ENCODE measurements around the gene TBC1D2B. TPM values are rescaled to one million over a fixed set of nuclear protein-coding genes. Genes with fewer than 3 reads are reported as not detected.
"Not testable (repeated sequence)": the region's sequence is repeated elsewhere in the genome, so short reads cannot be mapped to it uniquely, and the experiment has no call there.

Gene TBC1D2B
- total RNA-seq, 1 experiment from 2014 or later = 30.6 TPM

DNA sequence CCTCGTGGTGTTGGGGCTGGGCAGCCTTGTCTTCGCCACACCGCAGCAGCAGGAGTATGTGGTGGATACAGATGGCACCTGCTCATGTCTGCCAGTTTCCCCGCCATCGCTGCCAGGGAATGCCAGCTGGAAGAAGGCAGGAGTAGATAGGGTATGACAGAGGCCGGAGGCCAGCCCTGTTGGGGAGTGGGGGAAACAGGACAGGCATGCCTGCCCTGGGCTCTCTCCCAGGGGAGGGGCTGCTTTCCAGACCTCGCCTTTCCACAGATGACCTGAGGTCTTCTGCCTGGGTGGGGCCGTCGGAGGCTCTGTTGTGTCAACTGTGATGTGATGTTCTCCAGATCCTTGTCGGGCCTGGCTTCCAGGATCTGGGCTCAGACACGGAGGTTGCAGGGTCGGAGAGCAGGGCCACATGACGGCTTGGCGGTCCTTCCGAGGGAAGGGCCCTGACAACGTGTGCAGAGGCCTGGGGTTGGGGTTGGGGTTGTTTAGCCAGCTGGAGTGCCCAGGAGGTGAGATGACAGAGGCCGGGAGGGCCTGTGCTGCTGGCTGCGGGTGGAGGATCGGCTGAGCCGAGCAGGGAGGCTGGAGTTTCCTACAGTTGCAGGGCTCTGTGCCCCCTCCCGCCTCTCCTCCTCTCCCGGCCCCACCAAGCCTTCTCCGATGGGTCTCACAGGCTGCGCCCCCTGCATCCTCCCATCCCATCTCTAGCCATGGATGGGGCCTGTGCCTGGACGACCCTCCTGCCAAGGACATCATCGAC lies 102.0 kb downstream of the TBC1D2B start:
- no peak for DNase-seq (ENCODE audit: low read depth)

DNA sequence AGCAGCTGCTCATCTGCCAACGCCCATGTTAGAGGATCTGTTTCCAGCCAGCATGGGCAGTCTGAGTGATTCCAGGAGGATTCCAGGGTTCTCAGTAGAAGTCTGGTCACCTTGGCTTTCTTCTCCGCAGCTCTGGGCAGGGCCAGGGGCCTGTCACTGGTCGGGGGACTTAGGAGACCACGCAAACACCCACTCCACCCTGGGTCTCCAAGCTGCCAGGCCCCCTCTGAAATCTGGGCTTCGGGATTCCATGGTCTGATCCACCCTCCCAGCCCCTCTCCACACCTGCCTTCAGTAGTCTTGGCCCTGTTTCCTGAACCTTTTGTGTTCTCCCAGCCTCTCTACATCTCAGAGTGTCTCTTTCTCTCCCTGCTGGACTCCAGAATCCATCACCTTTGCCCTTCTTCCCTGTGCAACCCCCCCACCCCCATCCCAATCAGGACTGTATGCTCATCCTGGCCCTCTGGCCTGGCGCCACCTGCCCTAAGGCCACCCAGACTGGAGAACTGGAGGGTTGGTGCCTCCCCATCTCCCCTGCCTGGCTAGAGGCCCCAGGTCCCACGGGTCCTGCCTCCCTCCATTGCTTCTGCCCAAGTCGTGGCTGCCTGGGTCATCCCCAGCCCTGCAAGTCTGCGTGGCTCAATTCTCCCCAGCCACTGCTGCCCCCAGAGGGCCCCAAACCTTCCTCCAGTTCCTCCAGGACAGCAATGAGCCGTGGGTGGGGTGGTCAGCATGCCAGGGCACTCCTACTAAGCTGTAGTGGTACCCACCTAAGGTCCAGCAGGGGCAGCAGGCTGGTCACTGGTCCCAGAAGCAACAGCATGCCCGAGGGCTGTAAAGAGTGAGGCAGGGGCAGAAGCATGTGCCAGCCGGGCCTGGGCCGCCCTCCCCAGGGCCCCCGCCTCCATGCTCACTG lies 102.8 kb downstream of the TBC1D2B start:
- DNase-seq (ENCODE audit: low read depth) = no peak

DNA sequence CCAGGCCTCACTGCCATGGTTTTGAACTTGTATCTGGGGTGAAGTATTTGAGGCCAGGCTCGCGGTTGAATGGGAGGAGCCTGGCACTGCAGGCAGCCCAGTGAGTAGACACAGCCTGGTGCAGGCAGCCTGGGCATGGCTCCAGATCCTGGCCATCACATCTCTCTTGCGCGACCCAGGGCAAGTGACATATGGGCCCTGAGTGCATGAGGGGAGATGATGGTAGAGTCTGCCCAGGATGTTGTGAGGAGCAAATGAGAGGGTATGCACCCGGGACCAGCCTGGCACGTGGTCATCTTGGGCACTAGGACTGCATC lies 103.5 kb downstream of the TBC1D2B start:
- DNase-seq (ENCODE audit: low read depth) = peak; percentile 72

DNA sequence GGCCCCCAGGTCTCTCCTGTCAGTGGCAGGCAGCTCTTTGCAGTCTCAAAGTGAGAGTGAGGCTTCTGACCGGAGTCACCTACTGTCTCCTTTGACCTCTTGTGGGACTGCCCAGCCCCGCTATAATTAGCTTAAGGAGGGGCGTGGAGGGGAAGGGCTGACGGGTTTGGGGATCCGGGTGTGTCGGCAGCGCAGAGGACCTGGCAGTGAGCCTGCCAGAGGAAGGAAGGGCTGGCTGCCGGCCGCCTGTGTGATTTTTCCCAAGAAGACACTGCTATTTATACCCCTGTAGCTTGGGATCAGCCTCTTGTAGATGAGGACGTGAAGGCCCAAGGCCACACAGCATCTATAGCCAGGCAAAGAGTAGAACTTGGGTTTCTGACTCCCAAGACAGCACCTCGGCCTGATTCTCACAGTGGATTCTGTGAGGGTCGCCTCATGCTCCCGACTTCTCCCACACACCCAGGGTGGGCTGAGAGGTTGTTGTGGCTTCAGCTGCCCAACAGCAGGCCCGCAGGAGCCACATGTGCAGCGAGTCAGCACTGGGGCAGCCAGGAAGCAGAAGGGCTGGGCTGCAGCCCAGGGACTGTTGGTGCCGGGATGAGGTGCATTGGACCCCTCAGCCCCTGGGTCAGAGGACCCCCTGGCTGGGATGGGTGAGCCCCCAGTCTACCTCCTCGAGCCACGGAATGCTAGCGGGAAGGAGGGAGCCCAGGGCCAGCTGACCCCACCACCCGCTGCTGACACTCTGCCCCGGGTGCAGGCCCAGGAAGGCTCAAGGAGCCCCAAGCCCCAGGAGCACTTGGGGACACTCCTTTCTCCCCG lies 104.0 kb downstream of the TBC1D2B start:
- DNase-seq (ENCODE audit: low read depth) = not testable (repeated sequence)

DNA sequence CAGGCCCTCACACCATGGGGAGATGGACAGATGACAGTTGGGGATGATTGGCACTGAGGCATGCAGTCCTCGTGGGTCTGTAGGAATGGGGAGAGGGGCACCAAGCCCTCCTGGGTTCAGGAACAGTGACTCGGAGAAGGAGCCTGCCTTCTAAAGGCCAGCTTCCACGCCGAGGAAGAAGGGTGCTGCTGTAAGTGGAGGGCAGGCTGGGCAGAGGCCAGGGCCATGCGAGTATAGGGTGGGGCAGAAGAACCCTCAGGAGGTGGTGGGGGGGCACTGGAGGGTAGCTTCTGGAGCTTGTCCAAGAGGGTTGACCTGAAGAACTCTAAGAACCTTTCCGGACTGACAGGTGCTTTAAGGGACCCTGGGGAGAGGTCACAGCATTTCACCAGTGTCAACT lies 104.8 kb downstream of the TBC1D2B start:
- DNase-seq (ENCODE audit: low read depth) = not testable (repeated sequence)

DNA sequence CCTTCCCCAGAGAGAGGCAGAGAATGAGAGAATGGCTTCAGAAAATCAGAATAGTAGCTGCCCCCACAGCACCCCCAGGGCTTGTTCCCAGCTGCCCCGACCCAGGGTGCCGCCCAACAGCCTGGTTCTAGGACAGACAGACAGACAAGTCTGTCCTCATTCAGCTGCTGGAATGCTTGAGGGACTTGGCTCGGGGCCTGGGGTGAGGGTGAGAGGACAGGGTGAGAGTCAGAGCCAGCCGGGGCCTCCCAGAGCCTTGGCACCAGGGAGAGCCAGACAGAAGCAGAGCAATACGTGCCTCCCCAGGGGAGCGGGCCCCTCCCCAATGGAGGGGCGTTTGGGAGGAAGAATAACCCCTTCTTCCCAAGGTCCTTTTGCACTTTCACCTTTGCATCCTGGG lies 105.6 kb downstream of the TBC1D2B start:
- DNase-seq (ENCODE audit: low read depth) = not testable (repeated sequence)

DNA sequence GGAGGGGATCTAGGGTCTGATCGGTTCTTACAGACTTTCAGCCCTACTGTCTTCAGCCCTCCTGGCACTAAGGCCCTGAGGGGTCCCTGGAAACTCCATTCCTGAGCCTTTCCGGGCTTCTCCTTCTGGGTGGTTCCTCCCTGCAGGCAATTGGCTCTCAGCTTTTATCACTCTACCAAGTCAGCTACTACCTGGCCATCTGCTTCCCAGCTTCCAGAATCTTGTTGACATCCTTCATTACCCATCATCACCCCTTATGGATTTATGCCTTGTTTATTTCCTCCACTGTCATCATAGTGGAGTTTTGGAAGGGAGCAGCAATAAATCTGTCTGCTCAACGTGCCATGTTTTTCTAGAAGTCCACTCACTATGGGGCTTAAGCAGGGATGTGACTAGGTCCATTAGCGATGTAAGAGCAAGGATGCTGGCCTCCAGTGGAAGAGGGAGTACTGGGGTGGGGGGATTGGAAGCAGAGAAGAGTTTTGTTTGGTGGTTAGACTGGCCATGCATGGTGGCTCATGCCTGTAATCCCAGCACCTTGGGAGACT lies 106.6 kb downstream of the TBC1D2B start:
- DNase-seq (ENCODE audit: low read depth) = not testable (repeated sequence)

DNA sequence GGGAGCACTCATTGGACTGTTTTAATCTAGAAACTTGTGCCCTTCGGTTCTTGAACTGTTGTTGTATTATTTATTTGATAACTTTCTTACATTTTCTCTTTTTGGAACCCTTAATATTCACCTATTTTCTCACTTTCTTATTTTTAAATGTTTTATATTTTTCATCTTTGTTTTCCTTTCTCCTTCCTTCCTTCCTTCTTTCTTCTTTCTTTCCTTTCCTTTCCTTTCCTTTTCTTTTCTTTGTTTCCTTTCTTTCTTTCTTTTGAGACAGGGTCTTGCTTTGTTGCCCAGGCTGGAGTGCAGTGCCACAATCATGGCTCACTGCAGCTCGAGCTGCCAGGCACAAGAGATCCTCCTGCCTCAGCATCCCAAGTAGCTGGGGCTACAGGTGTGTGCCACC lies 108.5 kb downstream of the TBC1D2B start:
- no peak for DNase-seq (ENCODE audit: low read depth)

DNA sequence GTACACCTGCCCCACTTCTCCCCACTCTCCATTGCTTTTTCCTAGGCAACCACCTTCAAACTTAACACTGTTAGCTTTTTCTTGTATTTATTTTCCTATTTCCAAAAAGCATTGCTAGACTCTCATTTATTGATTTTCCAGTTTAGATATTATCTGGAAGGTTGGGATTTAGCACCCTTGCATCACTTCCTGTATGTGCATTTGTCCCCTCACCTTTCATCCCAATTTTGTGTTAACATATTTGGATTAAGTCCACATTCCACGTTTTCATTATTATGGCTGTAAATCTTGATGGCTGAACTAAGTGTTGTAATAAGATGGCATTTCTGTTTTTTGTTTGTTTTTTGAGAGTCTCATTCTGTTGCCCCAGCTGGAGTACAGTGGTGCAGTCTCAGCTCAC lies 109.7 kb downstream of the TBC1D2B start:
- no peak for DNase-seq (ENCODE audit: low read depth)

DNA sequence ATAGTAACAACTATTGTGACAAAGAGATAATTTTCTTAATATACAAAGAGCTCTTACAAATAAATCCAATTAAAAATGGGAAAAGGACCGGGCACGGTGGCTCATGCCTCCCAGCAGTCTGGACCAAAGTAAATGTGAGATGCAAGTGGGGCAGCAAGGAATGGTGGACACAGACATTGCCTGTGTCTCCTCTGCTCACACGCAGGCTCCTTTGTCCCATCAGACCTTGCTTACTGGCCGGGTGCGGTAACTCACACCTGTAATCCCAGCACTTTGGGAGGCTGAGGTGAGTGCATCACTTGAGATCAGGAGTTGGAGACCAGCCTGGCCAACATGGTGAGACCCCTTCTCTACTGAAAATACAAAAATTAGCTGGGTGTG lies 110.3 kb downstream of the TBC1D2B start:
- not testable (repeated sequence) for DNase-seq (ENCODE audit: low read depth)

DNA sequence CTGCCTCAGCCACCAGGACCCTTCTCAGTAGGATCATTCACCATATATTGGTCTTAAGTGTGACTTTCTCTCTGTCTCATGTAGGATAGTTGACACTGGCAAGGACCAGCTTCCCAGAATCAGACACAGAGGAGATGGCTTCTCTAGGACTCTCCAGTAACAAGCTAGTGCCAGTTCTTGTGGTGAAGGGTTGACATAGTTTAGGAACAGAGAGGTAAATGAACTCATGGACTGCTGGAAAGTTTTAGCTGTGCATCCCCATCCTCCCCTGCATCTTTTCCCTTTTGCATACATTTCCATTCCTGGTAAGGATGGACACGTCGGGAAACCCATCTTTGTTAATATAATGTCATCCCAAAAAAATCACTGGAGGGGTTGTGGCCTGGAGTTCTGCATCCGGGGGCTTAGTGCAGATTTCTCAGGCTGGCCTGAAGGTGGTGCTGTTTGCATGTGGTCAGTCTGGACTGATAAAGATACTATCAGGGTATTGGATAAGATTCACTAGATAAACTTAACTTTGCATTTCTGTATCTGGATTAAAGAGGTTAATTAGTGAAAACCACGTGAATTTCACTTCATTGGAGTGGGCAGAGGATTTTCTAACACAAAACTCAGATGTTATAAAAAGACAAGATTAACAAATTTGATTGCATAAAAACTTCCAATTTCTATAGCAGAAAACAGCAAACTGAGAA lies 110.8 kb downstream of the TBC1D2B start:
- DNase-seq (ENCODE audit: low read depth) = peak; percentile 44

DNA sequence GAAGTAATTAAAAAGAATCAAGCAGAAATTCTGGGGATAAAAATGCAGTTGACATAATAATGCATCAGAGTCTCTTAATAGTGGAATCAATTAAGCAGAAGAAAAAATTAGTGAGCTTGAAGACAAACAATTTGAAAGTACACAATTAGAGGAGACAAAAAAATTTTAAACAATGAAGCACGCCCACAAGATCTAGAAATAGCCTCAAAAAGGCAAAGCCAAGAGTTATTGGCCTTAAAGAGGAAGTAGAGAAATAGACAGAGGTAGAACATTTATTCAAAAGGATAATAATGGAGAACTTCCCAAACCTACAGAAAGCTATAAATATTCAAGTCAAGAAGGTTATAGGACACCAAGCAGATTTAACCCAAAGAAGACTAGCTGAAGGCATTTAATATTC lies 113.3 kb downstream of the TBC1D2B start:
- DNase-seq (ENCODE audit: low read depth) = no peak

DNA sequence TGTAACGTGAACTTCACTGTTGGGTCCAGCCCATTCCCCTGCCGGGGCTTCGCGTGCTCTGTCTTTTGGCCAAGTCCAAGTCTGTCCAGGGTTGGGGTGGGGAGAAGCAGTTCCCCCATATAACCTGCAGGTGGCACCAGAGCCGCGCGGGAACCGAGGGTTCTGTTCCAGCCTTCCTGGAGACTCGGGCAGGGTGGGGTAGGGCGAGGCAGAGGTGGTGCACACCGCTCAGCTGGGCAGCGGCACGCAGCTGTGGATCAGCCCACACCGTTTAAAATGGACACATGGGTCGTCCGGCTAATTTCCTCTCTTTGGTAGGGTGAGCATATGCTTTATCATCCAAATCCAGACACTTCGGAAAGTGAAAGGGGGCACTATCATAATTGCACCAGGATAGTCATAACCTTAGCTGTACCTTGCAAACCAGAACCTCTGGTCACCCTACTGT lies 118.1 kb downstream of the TBC1D2B start:
- peak; percentile 60 for DNase-seq (ENCODE audit: low read depth)

DNA sequence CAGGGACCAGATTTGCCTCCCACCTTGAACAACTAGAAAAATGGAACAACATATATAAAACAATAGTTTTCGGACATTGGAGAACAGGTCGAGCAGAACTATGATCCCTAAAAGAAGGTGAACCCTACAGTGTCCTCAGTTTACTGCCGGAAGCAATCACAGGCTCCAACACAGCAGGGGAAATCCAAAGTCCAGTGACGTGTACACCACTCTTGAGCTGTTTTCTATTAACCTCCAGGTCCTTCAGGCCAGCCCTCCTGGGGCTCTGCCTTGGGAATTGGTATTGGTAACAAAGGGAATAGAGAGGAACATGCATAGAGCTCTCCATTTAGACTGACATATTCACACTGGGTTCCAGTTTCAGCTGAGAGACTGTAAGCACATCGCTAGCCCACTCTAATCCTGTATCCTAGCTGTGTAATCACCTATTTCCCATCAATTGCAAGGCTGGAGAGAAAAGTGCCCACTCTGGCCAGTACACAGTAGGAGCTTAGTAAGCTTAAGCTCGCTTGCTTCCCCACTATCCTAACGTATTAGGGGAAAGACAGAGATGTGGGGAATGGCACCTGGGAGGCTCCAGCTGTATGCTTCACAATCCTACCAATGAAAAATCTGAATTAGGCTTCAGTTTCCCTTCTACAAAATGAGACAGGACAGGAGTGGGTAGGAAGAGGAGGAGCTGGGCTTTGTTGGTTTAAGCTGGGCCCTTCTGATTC lies 118.6 kb downstream of the TBC1D2B start:
- DNase-seq (ENCODE audit: low read depth) = not testable (repeated sequence)

DNA sequence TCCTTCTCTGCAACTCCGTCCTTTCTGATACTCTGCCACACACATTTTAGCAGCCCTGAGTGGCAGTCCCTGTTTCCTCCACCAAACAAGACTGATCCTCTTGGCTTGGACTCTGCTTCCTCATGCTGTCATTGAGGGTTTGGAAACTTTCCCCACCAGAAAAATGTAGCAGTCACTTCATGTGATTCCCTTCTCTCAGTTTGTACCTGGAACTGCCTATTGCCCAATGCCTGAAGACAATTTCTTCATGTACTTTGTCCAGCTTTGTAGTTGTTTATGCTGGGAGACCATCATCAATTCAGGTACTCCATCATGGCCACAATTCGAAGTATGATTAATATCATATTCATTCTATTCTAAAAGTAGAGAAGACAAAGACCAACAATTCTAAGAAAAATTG lies 119.5 kb downstream of the TBC1D2B start:
- not testable (repeated sequence) for DNase-seq (ENCODE audit: low read depth)

DNA sequence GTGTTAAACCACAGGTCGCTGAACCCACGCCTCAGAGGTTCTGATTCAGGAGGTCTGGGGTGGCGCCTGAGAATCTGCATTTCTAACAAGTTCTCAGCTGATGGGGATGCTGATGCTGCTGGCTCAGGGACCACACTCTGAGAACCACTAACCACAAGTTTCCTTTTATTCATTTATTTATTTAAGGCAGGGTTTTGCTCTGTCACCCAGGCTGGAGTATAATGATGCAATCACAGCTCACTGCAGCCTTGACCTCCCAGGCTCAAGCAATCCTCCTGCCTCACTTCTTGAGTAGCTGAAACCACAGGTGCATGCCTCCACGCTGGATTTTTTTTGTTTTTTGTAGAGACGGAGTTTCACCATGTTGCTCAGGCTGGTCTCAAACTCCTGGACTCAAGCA lies 123.6 kb downstream of the TBC1D2B start:
- peak; percentile 56 for DNase-seq (ENCODE audit: low read depth)

DNA sequence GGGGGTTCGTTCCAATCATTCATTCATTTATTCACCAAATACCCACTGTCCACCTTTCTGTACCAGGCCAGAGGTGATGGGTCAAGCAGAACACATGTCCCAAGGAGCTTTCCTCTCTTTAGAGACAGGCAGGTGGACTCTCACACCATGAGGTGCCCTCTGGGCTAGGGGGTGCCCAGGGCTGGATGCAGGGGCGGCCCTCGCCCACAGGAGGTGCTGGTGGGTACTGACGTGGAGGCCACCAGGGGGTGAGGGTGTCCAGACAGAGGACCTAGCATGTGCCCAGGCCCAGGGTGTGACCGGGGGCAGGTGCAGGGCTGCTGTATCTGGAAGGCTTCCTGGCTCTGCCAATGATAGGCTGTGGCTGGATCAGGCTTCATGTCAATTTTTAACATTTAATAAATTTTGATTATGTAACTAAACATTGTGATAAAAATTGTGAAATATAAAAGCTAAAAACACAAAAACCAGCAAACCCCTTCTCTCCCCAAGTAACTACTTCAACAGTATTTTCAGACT lies 124.5 kb downstream of the TBC1D2B start:
- not testable (repeated sequence) for DNase-seq (ENCODE audit: low read depth)

DNA sequence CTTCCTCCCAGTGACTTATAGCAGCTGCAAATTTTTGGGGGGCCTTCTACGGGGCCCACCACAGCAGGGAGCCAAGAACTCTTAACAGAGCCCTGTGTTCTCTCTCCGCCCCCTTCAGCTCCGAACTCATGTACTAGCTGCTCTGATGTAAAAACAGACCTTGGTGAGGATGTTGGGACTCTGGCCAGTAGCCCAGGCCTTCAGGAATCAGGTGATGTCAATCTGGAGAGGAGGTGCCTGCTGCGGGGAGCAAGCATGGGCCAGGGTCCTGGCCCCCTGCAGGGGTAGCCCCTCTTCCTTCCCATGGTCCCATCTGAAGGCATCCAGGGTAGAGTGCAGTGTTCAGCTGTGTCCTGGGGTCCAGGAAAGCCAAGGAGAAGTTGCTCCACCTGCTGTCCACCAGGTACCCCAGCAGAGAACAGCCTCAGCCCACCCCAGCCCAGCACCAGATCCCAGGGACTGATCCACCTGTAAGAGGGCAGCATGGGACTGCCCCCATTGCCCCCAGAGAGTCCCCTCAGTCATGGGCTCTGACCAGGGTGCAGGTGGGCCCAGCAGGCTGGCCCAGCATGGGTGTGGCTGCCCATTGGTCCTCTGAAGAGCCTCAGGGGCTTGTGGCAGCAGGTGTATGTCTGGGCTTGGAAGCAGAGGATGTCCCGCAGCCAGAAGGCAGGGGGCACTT lies 126.3 kb downstream of the TBC1D2B start:
- DNase-seq (ENCODE audit: low read depth) = not testable (repeated sequence)

DNA sequence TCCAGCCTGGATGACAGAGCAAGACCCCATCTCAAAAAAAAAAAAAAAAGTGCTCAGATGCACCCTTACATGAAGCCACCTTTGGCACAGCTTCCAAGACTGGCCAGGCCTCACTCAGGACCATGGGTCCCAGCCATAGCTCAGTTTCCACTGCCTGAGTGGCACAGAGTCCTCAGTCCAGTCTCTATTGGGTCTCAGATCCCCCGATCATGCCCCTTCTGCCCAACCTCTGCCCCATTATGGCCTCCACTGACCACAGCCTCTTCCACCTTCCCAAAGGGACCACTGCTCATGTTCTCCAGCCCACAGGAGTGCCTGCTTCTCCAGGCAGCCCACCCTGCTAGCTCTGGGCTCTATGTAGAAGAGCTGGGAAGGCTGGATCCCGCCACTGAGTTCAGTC lies 127.0 kb downstream of the TBC1D2B start:
- not testable (repeated sequence) for DNase-seq (ENCODE audit: low read depth)

Measured in LHCN-M2 (cell line).